HG03378 (cell line): ENCODE data around the gene ATP4B.

Experiments used
- ATAC-seq: cut with Tn5 transposase; IDR thresholded peaks from one replicate; pipeline ENCODE4 v1.9.1; 2021; ENCODE audit warnings: mild to moderate bottlenecking, moderate library complexity; ENCODE audit not compliant: unreplicated experiment

ATP4B gene

GRCh38 chr13:113608967-113609533 lies 48.9 kb downstream of the ATP4B start:
- no peak for ATAC-seq

GRCh38 chr13:113607889-113608635 lies 49.9 kb downstream of the ATP4B start:
- ATAC-seq: no peak

- ATAC-seq: no peak
Observed at GRCh38 chr13:113607056-113607888, 50.7 kb downstream of the ATP4B start.

- ATAC-seq: no peak
Observed at GRCh38 chr13:113605866-113606438, 52.0 kb downstream of the ATP4B start.

- ATAC-seq: no peak
Observed at GRCh38 chr13:113605461-113605860, 52.5 kb downstream of the ATP4B start.

GRCh38 chr13:113604186-113604585 lies 53.8 kb downstream of the ATP4B start:
- ATAC-seq: no peak

GRCh38 chr13:113603116-113603710 lies 54.8 kb downstream of the ATP4B start:
- ATAC-seq: no peak

GRCh38 chr13:113602291-113602988 lies 55.6 kb downstream of the ATP4B start:
- no peak for ATAC-seq

- no peak for ATAC-seq
Observed at GRCh38 chr13:113601166-113602070, 56.6 kb downstream of the ATP4B start.

GRCh38 chr13:113599391-113599790 lies 58.6 kb downstream of the ATP4B start:
- no peak for ATAC-seq
